GM19328 (cell line): ENCODE results near the gene CAMTA1.

Experiments used
- ATAC-seq: cut with Tn5 transposase; IDR thresholded peaks from one replicate; pipeline ENCODE4 v1.9.1; 2021; ENCODE audit warnings: mild to moderate bottlenecking, moderate library complexity; ENCODE audit not compliant: unreplicated experiment

The CAMTA1 gene

DNA sequence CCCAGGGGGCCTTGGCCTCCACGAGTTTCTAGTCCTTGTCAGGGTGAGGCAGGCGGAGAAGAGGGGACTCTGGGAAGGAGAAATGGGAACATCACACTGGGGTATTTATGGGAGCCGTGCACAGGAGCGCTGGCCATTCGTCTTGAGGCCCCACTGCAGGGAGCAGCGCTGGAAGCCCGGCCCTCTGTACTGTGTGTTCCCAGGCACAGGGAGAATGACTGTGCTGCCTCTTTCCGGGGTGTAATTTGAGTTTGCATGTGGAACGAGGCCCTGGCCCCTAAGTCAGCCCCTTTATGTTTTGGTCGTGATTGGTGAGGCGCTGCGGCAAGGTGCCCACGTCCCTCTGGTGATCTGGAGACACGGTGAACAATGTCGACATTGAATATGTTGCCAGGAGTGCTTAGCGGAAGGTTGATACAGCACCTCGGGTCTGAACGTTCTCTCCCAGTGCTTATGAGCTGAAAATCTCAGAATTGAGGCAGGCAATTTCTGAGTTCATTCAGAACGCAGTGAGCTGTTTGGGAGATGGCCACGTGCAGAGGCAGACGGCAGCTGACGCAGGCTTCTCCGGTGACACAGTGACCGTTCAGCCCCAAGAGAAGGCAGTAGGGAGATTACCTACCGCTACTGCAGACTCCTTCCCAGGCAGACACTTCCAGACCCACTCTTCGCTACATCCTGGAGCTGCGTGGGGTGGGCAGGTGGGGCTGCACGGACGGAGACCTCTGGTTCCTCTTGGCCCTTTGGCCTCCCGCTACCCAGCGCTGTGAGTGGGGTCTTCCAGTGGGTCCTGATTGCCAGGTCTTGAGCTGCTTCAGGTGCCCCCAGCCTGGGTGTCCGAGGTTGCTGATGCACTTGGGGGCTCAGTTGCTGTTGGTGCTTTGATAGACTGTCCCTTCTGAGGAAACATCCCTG, 265.8 kb downstream of the CAMTA1 start:
- no peak for ATAC-seq

DNA sequence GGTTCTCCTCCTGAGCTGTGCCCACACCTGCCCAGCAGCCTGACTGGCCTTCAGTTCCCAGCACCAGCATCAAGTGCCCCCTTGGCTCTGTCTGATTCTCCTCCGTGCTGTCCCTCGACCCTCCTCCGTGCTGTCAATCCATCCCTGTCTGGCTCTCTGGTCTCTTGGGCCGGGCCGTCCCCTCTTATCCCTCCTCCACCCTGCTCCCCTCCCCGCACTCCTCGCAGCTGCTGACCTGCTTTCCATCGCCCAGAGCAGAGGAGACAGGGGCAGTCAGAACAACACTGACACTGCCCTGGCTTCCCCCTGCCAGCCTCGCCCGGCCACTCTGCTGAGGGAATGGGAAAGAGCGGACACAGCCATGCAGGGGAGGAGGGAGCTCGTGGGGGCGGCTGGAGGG, 267.4 kb downstream of the CAMTA1 start:
- ATAC-seq, result no peak

DNA sequence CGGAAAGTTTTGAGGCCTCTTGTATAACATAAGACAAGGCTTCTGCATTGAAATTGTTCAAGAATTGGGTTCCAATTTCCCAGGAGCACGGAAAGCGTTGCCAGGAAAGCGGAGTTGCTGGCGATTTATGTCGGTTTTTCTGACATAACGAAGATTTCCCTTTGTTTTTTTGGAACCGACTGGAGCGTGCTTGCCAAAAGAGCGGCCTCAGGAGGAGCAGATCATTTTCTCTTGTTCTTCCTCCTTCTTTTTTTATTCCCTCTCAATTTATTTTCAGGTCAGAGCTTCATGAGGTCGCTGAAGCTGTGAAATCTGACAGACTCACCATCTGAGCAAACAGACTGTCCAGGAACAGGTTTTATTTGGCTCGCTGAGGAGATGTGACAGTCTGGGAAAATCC, 275.5 kb downstream of the CAMTA1 start:
- no peak for ATAC-seq

DNA sequence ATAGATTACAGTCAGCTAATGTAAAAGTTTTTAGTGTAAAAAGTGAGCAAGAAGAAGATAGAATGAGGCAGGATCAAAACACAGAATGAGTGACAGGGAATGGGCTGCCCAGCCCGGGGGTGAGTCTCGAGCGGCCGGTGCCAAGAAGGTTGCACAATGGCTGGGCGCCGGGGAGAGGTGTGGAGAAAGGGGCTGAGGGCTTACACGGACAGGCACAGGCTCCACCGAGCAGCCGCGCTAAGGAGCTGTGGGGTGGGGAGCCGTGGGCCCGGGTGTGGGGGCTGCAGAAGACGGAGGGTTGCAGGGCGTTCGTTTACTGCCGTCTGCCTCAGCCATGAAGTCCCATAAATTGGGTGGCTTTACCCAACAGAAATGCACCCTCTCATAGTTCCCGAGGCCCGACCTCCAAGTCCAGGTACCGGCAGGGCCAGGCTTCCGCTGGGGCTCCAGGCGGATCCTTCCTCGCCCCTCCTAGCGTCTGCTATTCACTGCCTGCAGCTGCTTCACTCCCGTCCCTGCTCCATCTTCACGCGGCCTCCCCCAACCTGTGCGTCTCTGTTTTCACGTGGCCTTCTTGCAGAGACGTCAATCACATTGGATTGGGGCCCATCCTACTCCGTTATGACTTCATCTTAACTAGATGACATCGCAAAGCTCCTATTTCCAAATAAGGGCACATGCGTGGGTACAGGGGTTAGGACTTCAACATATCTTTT, 277.2 kb downstream of the CAMTA1 start:
- no peak for ATAC-seq

DNA sequence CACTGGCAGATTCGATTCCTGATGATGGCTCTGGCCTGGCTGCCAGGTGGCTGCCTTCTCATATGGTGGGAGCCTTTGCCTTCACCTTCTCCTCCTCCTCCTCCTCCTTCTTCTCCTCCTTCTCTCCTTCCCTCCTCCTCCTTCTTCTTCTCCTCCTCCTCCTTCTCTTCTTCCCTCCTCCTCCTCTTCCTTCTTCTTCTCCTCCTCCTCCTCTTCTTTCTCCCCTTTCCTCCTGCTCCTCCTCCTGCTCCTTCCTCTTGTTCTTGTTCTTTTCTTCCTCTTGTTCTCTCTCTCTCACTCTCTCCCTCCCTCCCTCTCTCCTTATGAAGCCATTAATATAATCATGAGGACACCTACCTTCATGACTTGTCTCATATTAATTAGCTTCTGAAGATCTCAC, 278.7 kb downstream of the CAMTA1 start:
- no peak for ATAC-seq

DNA sequence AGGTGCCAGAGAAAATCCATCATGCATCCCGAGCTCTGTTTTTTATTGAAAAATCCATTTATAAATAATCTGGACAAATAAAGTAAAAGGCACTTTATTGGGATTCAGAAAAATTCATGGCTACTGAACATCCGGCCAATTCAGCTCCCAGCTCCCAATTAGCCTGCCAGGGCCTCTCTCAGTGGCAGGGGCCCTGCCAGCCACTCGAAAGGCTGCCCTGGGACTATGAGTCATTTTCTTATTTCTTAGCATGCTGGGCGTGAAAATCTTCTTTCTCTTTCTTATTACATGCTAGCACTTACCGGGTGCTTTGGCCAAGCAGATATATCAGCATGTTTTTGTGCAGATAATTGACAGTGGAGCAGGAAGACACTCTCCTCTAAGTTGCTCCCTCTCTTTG, 283.3 kb downstream of the CAMTA1 start:
- no peak for ATAC-seq

DNA sequence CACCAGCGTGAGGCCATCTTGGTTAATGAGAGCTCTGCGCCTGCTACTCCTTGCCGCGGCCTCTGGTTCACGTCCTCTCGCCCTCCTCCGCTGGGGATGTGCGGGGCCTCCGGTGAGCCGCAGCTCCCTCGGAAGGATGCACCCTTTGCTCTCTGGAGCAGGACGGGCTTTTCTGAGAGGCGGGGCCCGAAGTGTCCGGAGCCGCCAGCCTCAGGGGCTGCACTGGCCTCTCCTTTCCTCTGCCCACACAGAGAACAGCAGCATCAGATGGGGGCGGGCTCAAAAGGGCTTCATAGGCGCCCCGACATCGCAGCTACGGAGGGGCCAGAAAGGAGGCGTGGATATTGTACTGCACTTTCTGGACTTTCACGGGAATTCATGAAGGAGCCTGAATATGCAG, 284.7 kb downstream of the CAMTA1 start:
- ATAC-seq, result no peak

DNA sequence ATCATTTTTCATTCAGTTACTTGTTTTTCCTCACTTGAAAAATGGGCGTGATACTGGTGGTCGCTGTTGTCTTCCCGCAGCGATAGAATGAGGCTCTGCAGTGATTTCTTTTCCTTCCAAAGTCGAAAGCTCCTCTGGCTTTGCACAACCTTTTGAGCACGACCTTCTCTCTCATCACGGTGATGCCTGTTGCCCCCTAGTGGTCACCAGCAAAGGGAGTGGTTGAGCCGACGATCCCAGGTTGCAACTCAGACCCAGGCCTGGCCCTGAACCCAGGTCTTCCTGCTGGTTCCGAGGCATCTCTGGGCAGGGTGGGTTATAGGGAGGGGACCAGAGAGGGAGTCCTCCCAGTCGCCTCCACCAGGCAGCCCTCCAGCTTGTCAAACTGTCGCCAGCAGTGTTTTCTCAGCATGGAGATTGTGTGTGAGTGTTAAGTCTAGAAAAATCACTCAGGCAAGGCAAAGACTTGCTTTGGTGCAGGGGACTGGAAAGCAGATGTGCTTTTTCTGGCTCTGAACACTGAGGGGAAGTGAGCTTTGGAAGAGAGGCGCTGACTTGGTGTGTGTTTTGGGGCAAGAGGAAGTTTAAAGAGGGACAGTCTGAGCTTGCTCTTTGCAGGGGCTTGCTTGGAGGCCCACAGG, 285.3 kb downstream of the CAMTA1 start:
- ATAC-seq, result no peak

DNA sequence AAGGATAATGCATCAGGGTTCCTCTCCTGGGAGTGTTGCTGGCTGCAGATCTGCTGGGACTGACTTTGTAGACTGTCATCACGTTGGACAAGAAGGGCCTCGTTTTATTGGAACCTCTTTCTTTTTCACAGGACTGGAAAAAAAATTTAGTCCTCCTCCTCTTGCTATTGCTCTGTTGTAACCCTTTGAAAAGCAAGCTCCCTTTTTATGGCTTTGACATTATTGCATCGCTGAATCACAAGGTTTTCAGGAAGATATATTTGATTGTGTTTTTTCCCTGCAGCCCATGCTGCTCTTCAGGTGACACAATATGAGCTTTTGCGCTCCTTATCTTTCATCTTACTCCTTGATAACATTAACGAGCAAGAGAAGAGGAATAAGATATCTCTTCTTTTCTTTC, 290.9 kb downstream of the CAMTA1 start:
- no peak for ATAC-seq

DNA sequence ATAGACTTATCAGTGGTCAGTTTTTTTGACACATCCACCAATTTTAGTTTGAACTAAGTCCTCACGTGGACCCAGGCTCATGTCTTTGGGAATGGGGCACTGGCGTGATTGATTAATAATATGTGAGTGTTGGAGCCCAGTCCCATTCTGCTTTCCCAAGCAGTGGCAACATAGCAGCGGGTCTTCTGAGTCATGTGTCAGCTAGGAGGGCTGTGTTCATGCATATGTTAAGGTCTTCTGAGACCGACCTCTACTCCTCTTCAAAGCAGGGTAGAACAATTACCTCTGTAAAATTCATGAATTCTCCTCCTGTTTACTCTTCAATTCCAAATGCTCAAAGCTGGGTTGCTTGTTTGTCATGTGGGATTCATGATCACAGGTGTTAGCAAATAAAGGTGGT, 291.3 kb downstream of the CAMTA1 start:
- ATAC-seq, result no peak

DNA sequence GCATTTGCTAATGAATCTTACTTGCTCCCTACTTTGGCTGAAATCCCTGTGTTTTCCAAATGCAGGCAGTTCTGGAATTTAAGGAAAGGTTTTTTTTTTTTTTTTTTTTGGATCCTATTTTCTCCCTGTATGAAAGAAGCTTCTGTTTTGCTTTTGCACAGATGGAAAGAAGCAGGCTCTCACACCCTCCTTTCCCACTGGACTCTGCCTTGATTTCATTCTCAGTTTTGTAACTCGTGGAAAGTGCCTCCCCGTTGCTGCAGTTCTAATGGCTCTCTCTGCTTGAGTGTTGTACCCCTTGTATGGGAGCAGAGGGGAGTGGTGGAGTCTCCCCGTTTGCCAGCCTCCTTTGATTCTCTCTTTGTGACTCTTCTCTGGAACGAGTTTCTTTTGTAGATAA, 291.9 kb downstream of the CAMTA1 start:
- ATAC-seq, result no peak

DNA sequence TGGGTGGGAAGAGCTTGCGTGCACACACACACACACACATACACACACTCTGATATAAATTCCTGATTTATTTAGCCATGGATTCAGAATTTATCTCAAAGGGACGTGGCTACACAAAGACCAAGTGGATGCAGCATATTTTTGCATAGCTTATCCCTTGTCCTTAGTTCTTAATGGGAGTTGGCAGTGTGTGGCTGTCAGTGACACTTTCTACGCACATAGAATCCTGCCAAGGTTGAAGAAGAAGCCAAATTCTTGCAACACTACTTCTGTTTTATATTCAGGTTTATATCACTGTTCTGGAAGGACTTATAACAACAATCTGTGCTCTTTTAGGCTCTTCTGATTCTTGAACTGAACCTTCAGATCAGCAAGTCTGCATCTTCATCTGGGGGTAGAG, 292.7 kb downstream of the CAMTA1 start:
- no peak for ATAC-seq

DNA sequence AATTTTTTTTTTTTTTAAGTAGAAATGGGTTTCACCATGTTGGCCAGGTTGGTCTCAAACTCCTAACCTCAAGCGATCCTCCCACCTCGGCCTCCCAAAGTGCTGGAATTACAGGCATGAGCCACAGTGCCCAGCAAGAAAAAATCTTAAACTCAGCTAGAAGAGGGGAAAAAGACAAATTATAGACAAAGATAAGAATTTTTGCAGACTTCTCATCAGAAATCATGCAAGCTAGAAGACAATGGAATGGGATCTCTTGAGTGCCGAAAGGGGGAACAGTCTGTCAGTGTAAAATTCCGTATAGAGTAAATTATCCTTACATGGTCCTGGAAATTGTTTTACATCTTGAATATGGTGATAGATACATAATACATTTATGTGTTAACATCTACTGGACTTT, 294.4 kb downstream of the CAMTA1 start:
- no peak for ATAC-seq

DNA sequence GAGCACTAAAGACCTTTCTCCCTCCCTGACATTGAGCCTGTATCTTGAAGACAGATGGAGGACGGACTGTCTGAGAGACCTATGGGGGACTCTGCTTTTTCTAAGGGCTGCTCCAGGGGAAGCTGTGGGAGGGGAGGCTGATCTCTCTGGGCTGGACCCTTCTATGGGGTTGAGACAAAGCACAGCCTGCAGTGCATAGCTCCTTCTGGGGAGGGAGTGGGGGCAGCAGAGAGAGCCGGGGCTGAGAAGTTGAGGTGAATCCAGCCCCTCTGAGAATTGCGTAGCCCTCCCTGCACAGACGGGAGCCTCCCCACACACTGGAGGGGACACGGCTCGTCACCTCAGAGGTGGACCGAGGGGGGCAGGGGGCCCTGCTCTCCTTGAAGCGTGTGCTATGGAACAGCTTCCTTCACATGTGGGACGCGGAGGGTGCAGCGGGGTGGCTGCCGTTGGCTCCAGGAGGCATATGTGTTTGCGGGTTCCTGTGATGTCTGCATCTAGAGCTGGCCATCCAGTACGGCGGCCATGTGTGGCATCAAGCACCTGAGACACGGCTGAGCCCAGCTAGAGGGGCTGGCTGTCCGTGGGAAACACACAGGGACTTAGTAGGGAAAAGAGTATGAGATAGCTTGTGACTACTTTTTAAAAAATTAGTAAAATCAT, 299.1 kb downstream of the CAMTA1 start:
- ATAC-seq, result no peak

DNA sequence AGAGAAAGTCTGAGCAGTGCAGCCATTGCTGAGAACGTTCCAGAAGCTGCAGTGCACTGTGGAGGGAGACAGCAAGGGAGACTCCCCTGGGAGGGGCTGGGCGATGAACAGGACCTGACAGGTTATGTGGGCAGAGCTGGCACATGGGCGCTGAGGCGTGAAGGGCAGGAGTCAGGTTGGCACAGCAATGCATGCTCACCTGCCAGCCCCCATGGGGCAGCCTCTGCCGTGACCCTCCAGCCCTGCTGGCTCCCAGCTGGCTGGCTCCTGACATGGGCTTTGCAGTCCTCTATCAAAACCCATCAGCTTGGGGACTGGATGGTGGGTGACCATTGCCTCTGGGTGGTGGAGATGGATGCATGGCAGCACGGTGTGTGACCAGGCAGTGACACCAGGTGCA, 300.3 kb downstream of the CAMTA1 start:
- no peak for ATAC-seq

DNA sequence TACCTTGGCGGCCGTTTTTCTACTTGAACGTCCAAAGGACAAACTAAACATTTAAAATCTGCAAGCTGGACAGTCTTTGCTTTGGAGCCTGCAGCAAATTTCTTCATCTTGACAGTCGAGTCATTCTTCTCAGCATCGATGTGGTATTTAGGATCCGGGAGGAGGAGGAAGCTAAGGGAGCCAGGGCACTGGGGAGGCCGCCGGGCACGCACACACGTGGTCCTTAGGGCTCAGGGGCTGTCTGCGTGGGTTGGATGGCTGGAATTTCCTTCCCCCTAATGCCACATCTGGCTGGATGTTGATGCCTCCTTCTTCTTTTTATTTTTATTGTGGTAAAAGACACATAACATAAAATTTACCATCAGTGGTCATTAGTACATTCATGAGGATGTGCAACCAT, 300.9 kb downstream of the CAMTA1 start:
- no peak for ATAC-seq

DNA sequence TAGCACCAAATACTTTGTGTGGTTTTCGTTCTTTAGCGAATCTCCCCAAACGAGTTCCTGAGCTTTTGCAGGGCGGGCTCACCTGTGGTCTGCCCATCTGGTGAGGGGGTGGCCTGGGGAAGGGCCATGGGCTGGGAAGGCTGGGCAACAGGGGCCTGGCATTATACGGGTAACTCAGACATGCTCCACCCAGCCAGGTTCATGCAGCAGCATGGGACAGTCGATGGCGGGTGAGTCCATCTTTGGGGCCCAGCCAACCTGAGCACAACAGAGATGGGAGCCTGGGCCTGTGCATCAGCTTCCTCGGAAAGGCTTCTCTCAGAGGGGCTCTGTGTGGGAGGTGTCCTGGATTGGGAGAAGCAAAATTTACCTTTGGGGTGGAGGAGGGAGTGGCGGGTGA, 302.6 kb downstream of the CAMTA1 start:
- ATAC-seq, result no peak

DNA sequence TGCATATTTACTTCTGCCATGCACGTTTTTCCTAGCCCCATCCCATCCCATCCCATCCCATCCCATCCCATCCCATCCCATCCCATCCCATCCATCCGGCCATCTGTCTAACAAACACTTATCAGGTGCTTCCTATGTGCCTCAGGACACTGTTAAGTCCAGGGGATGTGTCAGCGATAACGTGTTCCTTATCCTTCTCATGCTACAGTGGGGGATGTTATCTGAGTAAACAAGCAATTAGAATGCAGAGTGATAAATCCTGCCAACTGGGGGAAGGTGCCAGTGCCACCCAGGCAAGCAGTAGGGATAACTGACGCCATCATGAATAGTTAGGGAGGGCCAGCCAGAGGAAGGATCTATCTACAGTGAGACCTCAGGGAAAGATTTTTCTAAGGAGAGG, 304.2 kb downstream of the CAMTA1 start:
- ATAC-seq, result no peak

DNA sequence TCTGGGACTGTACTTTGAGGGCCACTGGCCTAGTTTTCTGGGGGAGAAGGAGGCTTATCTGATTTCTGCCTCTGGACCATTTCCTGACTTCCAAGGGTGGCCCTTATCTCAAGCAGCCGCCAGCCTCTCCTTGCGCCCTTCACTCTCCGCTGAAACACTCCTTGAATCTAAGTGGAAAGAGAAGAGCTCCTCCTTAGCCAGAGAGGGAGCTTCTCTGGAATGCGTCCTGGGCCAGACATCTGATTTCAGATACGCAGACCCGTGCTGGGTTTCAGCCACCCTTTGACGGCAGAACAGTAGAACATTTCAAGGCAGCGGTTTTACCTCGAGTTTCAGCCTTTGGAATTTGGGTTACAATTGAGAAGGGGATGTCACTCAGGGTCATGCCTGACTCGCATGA, 308.0 kb downstream of the CAMTA1 start:
- ATAC-seq, result no peak

DNA sequence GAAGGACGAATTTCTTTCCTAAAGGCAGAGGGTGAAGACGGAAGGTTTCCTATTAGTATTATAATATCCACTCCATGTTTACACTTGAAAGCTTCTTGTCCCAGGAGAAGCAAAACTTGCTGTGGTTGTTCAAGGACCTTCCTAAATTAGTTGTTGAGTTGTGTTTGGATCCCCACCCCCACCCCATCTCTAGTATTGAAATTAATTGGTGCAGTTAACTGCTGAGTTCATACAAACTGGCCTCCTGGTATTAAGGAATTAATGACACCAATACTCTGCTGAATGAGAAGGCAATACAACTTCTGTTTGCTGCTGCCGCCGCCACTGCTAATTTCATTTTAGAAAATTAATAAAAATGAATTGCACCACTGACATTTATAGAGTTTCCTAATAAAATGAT, 308.8 kb downstream of the CAMTA1 start:
- ATAC-seq, result no peak

DNA sequence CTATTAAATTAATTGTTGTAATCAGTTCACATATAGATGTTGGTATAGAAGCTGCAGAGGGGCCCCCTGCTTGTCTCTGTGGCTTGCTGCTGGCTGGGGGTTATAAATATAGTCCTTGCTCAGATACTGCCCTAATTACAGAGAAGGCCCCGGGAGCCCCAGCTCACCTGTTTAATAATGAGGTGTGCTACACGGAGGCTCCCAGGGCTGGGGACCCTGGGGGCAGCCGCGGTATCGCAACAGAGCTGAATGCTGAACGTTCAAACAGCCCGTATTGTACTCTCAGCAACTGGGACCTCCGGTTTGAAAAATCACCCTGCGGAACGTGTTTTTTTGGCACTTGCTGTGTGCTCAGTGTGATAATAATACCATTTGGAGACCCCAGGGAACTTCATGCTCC, 309.3 kb downstream of the CAMTA1 start:
- ATAC-seq, result no peak
